HG02642 (cell line): Measurements from ENCODE around the gene FBXL7.

ENCODE experiments used
- ATAC-seq: cut with Tn5 transposase; IDR thresholded peaks from one replicate; pipeline ENCODE4 v1.9.1; 2021; ENCODE audit warnings: mild to moderate bottlenecking; ENCODE audit not compliant: unreplicated experiment, poor library complexity

The FBXL7 gene

GRCh38 chr5:15904899-15905830 is 405.2 kb downstream of the FBXL7 start:
- ATAC-seq = no peak

DNA sequence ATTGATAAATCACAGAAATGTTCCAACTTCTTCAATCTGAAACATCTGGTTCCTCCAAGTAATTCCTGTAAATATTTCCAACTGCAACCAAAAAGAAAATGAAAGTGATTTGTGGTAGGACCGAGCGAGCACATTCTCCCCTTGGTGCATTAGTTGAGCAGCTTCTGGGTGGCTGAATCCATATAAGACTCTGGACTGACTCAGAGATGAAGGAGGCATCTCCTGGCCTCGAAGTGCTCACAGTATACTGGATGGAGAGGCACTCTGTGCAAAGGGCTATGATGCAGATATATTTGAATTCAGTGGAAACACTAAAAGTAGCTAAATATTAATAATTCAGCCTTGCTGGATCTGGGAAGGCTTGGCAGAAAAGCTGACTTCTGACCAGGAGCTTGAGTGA is 414.7 kb downstream of the FBXL7 start:
- ATAC-seq = no peak

DNA sequence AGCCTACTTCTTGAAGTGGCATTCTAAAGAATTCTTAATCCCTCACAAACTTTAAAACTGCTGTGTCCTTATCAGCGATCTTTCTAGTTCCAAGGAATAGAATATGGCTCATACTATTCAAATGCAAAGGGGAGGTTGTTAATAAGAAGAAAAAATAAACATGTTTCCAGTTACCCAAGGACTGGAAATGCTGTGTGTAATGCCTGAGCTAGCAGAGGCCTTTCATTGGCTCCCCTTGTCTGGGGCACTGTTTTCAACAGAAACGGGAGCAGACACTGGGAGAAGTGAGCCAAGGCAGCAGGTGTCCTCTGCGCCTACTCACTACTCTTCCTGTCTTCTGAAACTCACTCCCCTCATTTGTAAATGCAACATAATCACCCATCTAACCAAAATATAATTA is 426.6 kb downstream of the FBXL7 start:
- no peak for ATAC-seq

DNA sequence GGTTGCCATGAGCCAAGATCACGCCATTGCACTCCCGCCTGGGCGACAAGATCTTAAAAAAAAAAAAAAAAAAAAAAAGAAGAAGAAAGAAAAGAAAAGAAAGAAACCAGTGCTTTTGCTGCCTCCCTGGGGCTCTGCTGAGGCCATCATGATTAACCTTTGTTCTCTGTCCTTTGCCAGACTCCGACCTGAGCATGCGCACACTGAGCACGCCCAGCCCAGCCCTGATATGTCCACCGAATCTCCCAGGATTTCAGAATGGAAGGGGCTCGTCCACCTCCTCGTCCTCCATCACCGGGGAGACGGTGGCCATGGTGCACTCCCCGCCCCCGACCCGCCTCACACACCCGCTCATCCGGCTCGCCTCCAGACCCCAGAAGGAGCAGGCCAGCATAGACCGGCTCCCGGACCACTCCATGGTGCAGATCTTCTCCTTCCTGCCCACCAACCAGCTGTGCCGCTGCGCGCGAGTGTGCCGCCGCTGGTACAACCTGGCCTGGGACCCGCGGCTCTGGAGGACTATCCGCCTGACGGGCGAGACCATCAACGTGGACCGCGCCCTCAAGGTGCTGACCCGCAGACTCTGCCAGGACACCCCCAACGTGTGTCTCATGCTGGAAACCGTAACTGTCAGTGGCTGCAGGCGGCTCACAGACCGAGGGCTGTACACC is 427.9 kb downstream of the FBXL7 start:
- no peak for ATAC-seq

- no peak for ATAC-seq
Observed at GRCh38 chr5:15929611-15930263, 429.8 kb downstream of the FBXL7 start.

DNA sequence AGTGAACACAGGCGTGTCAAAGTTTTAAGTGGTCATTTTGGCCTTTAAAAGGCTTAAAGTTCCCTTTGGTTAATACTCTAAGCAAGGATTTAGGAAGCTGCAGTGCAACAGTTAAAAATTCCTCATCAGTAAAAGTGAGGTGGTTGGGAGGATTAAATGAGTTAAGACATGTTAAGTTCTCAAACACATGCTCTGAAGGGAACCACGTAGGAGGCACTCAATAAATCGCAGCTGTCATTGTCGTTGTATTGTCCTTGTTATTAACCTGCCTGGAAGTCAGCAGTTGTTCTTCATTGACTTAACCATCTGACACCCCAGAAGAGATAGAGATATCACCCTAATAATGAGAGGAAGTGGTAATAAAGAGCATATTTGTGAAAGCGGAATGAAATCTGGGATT is 432.1 kb downstream of the FBXL7 start:
- ATAC-seq = no peak

DNA sequence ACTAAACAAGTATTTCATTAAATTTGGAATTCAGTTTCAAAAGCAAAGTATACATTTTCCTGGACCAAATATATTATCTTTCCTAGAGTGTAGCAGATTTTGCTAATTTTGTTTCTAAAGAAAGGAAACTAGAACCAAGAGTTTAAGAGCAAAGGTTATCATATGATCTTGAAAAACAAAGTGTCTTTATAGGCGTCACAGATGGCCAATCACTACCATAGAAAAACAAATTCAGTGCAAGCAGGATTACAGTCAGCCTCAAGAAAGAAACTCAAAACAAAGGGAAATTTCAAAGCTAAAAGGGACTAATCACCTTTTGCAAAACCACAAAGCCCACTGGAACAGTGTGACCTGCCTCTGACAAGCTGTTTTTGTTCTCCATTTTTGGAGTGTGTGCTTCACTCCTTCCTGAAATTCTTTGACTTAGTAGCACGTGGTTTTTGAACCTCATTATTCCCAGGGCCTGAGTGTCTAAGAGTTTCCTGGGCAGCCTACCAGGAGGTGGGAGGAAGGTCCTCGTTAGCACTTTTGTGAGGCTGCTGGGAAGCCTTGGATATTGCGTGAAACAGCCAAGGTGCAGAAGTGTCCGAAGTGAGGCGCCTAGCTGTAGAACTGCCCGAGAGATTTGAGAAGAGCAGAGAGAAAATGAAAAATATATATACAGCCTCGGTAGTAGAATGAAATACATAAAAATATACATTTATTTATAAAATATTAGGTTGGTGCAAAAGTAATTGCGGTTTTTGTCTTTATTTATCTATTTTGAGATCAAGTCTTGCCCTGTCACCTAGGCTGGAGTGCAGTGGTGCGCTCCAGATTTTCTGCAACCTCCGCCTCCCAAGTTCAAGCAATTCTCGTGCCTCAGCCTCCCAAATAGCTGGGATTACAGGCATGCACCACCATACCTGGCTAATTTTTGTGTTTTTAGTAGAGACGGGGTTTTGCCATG is 433.6 kb downstream of the FBXL7 start:
- ATAC-seq = no peak

DNA sequence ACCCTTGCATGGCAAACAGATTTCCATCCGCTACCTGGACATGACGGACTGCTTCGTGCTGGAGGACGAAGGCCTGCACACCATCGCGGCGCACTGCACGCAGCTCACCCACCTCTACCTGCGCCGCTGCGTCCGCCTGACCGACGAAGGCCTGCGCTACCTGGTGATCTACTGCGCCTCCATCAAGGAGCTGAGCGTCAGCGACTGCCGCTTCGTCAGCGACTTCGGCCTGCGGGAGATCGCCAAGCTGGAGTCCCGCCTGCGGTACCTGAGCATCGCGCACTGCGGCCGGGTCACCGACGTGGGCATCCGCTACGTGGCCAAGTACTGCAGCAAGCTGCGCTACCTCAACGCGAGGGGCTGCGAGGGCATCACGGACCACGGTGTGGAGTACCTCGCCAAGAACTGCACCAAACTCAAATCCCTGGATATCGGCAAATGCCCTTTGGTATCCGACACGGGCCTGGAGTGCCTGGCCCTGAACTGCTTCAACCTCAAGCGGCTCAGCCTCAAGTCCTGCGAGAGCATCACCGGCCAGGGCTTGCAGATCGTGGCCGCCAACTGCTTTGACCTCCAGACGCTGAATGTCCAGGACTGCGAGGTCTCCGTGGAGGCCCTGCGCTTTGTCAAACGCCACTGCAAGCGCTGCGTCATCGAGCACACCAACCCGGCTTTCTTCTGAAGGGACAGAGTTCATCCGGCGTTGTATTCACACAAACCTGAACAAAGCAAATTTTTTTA is 436.7 kb downstream of the FBXL7 start:
- ATAC-seq = no peak

DNA sequence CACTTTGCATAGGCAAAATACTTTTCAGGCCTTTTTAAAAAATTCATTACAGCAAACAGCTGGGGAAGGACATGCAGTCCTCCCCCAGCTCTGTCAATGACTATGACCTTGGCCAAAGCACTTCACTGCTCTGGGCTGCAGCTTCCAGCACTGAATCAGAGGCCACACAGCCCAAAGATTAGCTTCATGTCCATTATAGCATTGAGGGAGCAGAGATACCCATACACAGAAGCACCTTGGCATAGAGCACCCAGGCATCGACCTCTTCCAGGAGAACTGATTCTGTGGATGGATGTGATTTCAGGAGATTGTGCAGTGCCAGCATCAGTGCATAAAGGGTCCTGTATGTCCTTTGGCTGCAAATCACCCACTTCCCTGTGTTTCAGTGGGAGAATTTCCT is 437.7 kb downstream of the FBXL7 start:
- no peak for ATAC-seq

GRCh38 chr5:15938186-15938585 is 438.2 kb downstream of the FBXL7 start:
- no peak for ATAC-seq

DNA sequence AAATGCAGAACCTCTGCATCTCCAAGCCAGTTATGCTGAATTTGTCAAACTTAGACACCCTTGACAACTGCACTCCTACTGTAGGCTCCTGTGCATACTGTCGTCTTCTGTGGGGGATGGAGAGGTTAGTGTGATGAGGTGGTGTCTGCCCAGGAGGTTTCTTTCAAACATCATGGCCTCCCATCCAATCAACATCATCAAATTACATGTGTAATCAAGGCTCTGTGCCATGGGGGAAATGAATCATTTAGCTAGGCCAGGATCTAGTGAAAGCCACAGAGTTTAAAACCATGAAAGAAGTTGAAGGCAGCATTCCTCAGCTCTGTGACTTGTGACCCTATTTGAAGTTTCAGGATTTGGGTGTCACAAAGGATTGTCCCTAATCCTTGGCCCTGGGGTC is 439.0 kb downstream of the FBXL7 start:
- ATAC-seq = no peak

DNA sequence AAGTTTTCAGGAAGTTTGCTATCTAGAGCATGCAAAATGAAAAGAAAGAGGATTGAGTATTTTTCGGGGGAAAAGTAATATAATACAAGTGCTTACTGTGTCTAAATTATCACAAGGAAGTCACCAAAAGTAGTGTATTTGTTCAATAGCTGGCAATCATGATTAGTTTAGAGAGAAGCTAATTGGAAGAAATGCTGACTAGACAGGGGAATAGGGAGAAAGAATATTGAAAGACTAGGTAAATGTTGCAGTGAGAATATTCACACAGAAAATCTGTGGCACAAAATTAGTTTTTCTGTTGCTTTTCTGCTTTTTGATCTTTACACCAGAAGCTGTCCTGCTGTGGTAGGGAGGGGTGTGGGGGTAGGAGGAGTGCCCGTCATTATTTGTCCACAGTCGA is 440.9 kb downstream of the FBXL7 start:
- ATAC-seq = no peak

- no peak for ATAC-seq
Observed at GRCh38 chr5:15943487-15943886, 443.5 kb downstream of the FBXL7 start.

DNA sequence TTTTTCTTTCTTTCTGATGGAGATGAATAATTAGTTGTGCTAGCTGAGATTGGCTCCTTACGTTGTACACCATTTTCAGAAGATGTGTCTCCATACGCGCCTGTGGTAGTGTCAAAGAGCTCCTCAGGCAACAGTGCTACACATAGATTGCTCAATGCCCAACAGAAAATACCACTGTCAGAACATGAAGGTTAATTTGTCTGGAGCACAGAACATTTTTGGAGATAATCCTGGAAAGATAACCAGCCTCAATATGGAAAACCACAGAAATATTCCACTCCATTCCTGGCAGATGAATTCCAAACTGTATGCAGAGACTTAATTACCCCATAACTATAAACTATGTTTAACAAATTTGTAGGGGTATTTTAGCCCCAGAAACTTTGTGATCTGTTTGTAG is 446.0 kb downstream of the FBXL7 start:
- no peak for ATAC-seq

DNA sequence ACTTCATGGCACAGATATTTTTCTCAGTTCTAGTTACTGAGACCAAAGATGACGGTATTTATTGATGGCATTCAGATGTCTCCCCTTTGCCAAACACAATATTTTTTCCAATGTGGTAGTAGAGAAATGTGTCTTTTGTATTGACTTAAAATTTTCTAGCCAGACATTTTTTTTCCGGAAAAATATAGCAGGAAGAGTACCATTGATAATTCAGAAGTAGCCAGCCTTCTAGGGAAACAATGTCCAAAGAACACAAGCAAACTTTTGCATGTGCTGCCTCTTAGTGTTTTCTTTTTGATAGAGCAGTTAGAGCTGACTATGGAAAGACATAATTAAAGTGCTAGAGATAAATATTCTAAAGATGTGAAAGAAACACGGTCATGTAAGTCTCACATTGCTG is 448.2 kb downstream of the FBXL7 start:
- ATAC-seq = no peak

DNA sequence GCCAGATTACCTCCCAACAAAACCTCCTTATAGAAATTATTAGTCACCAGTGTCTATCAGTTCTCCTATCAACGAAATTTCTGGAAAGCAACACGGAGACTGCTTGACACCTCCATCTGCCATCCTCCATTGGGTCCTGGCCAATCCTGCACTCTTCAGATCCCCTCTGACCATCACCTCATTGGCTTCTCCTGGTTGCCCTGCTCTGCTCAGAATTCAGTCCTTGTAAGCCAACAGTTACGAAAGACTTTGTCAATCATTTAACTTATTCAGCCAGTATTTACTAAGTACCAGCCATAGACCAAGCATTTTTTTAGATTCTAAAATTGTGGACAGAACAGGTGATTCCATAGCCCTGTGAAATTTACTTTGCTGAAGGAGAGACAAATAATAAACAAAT is 451.1 kb downstream of the FBXL7 start:
- ATAC-seq = no peak

- ATAC-seq = no peak
Observed at GRCh38 chr5:15951550-15951949, 451.6 kb downstream of the FBXL7 start.

GRCh38 chr5:15956622-15957021 is 456.6 kb downstream of the FBXL7 start:
- ATAC-seq = no peak

- ATAC-seq = no peak
Observed at GRCh38 chr5:15957124-15957523, 457.1 kb downstream of the FBXL7 start.
